IMR-90 (cell line): ENCODE data around the gene DNM3.

ENCODE experiments used
- CEBPB ChIP-seq: IDR thresholded peaks from 2 replicates; pipeline ENCODE4 v1.6.1; 2012; ENCODE audit warnings: low read depth, low read length, improper control_type of control experiment
- MAFK ChIP-seq: IDR thresholded peaks from 2 replicates; pipeline ENCODE4 v1.6.1; 2012; ENCODE audit warnings: low read depth, low read length, improper control_type of control experiment
- POLR2A ChIP-seq: IDR thresholded peaks from 2 replicates; pipeline ENCODE4 v1.6.1; 2012; ENCODE audit warnings: mild to moderate bottlenecking, low read depth, low read length
- RFX5 ChIP-seq: IDR thresholded peaks from 2 replicates; pipeline ENCODE4 v1.8.0; 2012; ENCODE audit warnings: low read depth, mild to moderate bottlenecking, low read length, moderate library complexity
- TF ChIP-seq, protein P1 (sequence below): conservative IDR thresholded peaks from 2 replicates; pipeline ENCODE4 v1.5.1; 2012; ENCODE audit warnings: mild to moderate bottlenecking, low read depth, low read length, improper control_type of control experiment

GRCh38 chr1:172136925-172137324 lies 295.6 kb downstream of the DNM3 start:
- TF ChIP-seq RFX5: no peak
- no peak for TF ChIP-seq CEBPB
- no peak for TF ChIP-seq POLR2A
- TF ChIP-seq, protein P1, sequence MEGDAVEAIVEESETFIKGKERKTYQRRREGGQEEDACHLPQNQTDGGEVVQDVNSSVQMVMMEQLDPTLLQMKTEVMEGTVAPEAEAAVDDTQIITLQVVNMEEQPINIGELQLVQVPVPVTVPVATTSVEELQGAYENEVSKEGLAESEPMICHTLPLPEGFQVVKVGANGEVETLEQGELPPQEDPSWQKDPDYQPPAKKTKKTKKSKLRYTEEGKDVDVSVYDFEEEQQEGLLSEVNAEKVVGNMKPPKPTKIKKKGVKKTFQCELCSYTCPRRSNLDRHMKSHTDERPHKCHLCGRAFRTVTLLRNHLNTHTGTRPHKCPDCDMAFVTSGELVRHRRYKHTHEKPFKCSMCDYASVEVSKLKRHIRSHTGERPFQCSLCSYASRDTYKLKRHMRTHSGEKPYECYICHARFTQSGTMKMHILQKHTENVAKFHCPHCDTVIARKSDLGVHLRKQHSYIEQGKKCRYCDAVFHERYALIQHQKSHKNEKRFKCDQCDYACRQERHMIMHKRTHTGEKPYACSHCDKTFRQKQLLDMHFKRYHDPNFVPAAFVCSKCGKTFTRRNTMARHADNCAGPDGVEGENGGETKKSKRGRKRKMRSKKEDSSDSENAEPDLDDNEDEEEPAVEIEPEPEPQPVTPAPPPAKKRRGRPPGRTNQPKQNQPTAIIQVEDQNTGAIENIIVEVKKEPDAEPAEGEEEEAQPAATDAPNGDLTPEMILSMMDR: no peak
- TF ChIP-seq MAFK: no peak
